ENCODE results near the gene GCHFR. TPM values are rescaled to one million over a fixed set of nuclear protein-coding genes. Genes with fewer than 3 reads are reported as not detected.

The GCHFR gene
- total and polyA plus RNA-seq, 10 of the 15 experiments (the other 5 are each of a cell fraction or from before 2014, with no cell fraction given): 10.5 to 94.0 (median 35.3) TPM

- TF ChIP-seq ZBTB4 (CRISPR knock-in tag; IDR thresholded peaks at IDR 0.05): no peak
- no peak for TF ChIP-seq IKZF2 (IDR thresholded peaks at IDR 0.05)
- TF ChIP-seq PRDM15 (CRISPR knock-in tag; IDR thresholded peaks at IDR 0.05): no peak
- no peak for TF ChIP-seq SP1 (IDR thresholded peaks at IDR 0.05; ENCODE audit: low read depth, low read length)
- peak; percentile 80 for TF ChIP-seq SMARCA5 (IDR thresholded peaks at IDR 0.05)
- TF ChIP-seq YY1 (IDR thresholded peaks at IDR 0.05; ENCODE audit: low read depth, low read length): peak; percentile 90
- TF ChIP-seq RB1 (IDR thresholded peaks at IDR 0.05; ENCODE audit: borderline replicate concordance): peak; percentile 72; the same call in 1 of the 2 replicates
- no peak for TF ChIP-seq ASH2L (IDR thresholded peaks at IDR 0.05; ENCODE audit: borderline replicate concordance, low read depth)
- TF ChIP-seq PAX5 (IDR thresholded peaks at IDR 0.05; ENCODE audit: borderline replicate concordance, low read depth, low read length): 0 out of 2 replicates have a peak, but pooled peaks have one; percentile 19
- no peak for TF ChIP-seq KLF5 (IDR thresholded peaks at IDR 0.05; ENCODE audit: partially characterized antibody)
These were observed 18.9 kb downstream of the GCHFR start (continued) for GRCh38 chr15:40782609-40783227.
